ENCODE results near the gene SLC28A1.
"Not testable (repeated sequence)": the region's sequence is repeated elsewhere in the genome, so short reads cannot be mapped to it uniquely, and the experiment has no call there.

The SLC28A1 gene

GRCh38 chr15:84876269-84876668 is 8.2 kb upstream of the SLC28A1 start:
- Histone ChIP-seq H3K27ac (no peak overlapping the region), H3K4me3 (no peak overlapping the region), H3K9me3 (ENCODE audit: low read depth, low read length) (no peaks in the 10 kb centered on the region), H3K36me3 (ENCODE audit: insufficient read depth, low read length) (no peaks in the 10 kb centered on the region), H3K9ac (ENCODE audit: insufficient read length) (no peak overlapping the region)
- TF ChIP-seq POLR2AphosphoS5 (IDR thresholded peaks at IDR 0.05; ENCODE audit: borderline replicate concordance, low read depth, low read length) (no peak), EZH2 (IDR thresholded peaks at IDR 0.05) (no peak), FOXP2 (optimal IDR thresholded peaks at IDR 0.05; ENCODE audit: control extremely low read depth, extremely low read length, insufficient read depth) (no peak)
- no peak for DNase-seq (ENCODE audit: low read depth, low spot score)

GRCh38 chr15:84877701-84878100 is 6.8 kb upstream of the SLC28A1 start:
- H3K4me3 ChIP-seq; H3K27ac ChIP-seq; DNase-seq (ENCODE audit: low read depth, low spot score); H3K9me3 ChIP-seq (ENCODE audit: low read depth, low read length); H3K36me3 ChIP-seq (ENCODE audit: insufficient read depth, low read length); H3K9ac ChIP-seq (ENCODE audit: insufficient read length): not testable (repeated sequence)

GRCh38 chr15:84878504-84878903 is 6.0 kb upstream of the SLC28A1 start:
- no peak overlapping the region for H3K4me3 ChIP-seq
- H3K36me3 ChIP-seq (ENCODE audit: insufficient read depth, low read length) = no peaks in the 10 kb centered on the region
- H3K9me3 ChIP-seq (ENCODE audit: low read depth, low read length) = no peaks in the 10 kb centered on the region
- DNase-seq (ENCODE audit: low read depth, low spot score) = no peak
- no peak for TF ChIP-seq POLR2AphosphoS5 (IDR thresholded peaks at IDR 0.05; ENCODE audit: borderline replicate concordance, low read depth, low read length)
- TF ChIP-seq EZH2 (IDR thresholded peaks at IDR 0.05) = no peak
- no peak for TF ChIP-seq FOXP2 (optimal IDR thresholded peaks at IDR 0.05; ENCODE audit: control extremely low read depth, extremely low read length, insufficient read depth)
- H3K9ac ChIP-seq (ENCODE audit: insufficient read length) = no peak overlapping the region
- no peak overlapping the region for H3K27ac ChIP-seq

- Histone ChIP-seq H3K9ac (ENCODE audit: insufficient read length) (no peak overlapping the region), H3K27ac (no peak overlapping the region), H3K4me3 (no peak overlapping the region), H3K36me3 (ENCODE audit: insufficient read depth, low read length) (no peaks in the 10 kb centered on the region), H3K9me3 (ENCODE audit: low read depth, low read length) (no peaks in the 10 kb centered on the region)
- TF ChIP-seq FOXP2 (optimal IDR thresholded peaks at IDR 0.05; ENCODE audit: control extremely low read depth, extremely low read length, insufficient read depth) (no peak), POLR2AphosphoS5 (IDR thresholded peaks at IDR 0.05; ENCODE audit: borderline replicate concordance, low read depth, low read length) (no peak), EZH2 (IDR thresholded peaks at IDR 0.05) (no peak)
- no peak for DNase-seq (ENCODE audit: low read depth, low spot score)
These were observed 5.2 kb upstream of the SLC28A1 start for GRCh38 chr15:84879088-84879780.

- H3K27ac ChIP-seq = no peak overlapping the region
- H3K4me3 ChIP-seq = no peak overlapping the region
- no peak overlapping the region for H3K9ac ChIP-seq (ENCODE audit: insufficient read length)
- TF ChIP-seq POLR2AphosphoS5 (IDR thresholded peaks at IDR 0.05; ENCODE audit: borderline replicate concordance, low read depth, low read length) (no peak), FOXP2 (optimal IDR thresholded peaks at IDR 0.05; ENCODE audit: control extremely low read depth, extremely low read length, insufficient read depth) (no peak), EZH2 (IDR thresholded peaks at IDR 0.05) (no peak)
- H3K9me3 ChIP-seq (ENCODE audit: low read depth, low read length) = no peaks in the 10 kb centered on the region
- DNase-seq (ENCODE audit: low read depth, low spot score) = no peak
- H3K36me3 ChIP-seq (ENCODE audit: insufficient read depth, low read length) = no peaks in the 10 kb centered on the region
These were observed 4.5 kb upstream of the SLC28A1 start for GRCh38 chr15:84880007-84880406.

GRCh38 chr15:84880822-84881519 is 3.5 kb upstream of the SLC28A1 start:
- Histone ChIP-seq H3K9ac (ENCODE audit: insufficient read length) (no peak overlapping the region), H3K27ac (no peak overlapping the region), H3K36me3 (ENCODE audit: insufficient read depth, low read length) (no peaks in the 10 kb centered on the region), H3K4me3 (no peak overlapping the region), H3K9me3 (ENCODE audit: low read depth, low read length) (no peaks in the 10 kb centered on the region)
- no peak for TF ChIP-seq EZH2 (IDR thresholded peaks at IDR 0.05)
- TF ChIP-seq POLR2AphosphoS5 (IDR thresholded peaks at IDR 0.05; ENCODE audit: borderline replicate concordance, low read depth, low read length) = no peak
- TF ChIP-seq FOXP2 (optimal IDR thresholded peaks at IDR 0.05; ENCODE audit: control extremely low read depth, extremely low read length, insufficient read depth) = no peak
- DNase-seq (ENCODE audit: low read depth, low spot score) = no peak

- Histone ChIP-seq H3K4me3 (no peak overlapping the region), H3K27ac (no peak overlapping the region), H3K9me3 (ENCODE audit: low read depth, low read length) (no peaks in the 10 kb centered on the region), H3K9ac (ENCODE audit: insufficient read length) (no peak overlapping the region), H3K36me3 (ENCODE audit: insufficient read depth, low read length) (no peaks in the 10 kb centered on the region)
- DNase-seq (ENCODE audit: low read depth, low spot score) = no peak
- TF ChIP-seq EZH2 (IDR thresholded peaks at IDR 0.05) (no peak), POLR2AphosphoS5 (IDR thresholded peaks at IDR 0.05; ENCODE audit: borderline replicate concordance, low read depth, low read length) (no peak), FOXP2 (optimal IDR thresholded peaks at IDR 0.05; ENCODE audit: control extremely low read depth, extremely low read length, insufficient read depth) (no peak)
These were observed 3.0 kb upstream of the SLC28A1 start for GRCh38 chr15:84881520-84881830.

GRCh38 chr15:84883466-84883865 is 996 bp upstream of the SLC28A1 start:
- no peak overlapping the region for H3K27ac ChIP-seq
- TF ChIP-seq POLR2AphosphoS5 (IDR thresholded peaks at IDR 0.05; ENCODE audit: borderline replicate concordance, low read depth, low read length) (no peak), EZH2 (IDR thresholded peaks at IDR 0.05) (no peak), FOXP2 (optimal IDR thresholded peaks at IDR 0.05; ENCODE audit: control extremely low read depth, extremely low read length, insufficient read depth) (no peak)

GRCh38 chr15:84885801-84886200 is 1.3 kb downstream of the SLC28A1 start:
- no peaks in the 10 kb centered on the region for H3K36me3 ChIP-seq (ENCODE audit: insufficient read depth, low read length)
- TF ChIP-seq FOXP2 (optimal IDR thresholded peaks at IDR 0.05; ENCODE audit: control extremely low read depth, extremely low read length, insufficient read depth) (no peak), POLR2AphosphoS5 (IDR thresholded peaks at IDR 0.05; ENCODE audit: borderline replicate concordance, low read depth, low read length) (no peak), EZH2 (IDR thresholded peaks at IDR 0.05) (no peak)
- H3K4me3 ChIP-seq = no peak overlapping the region
- H3K9ac ChIP-seq (ENCODE audit: insufficient read length) = no peak overlapping the region
- no peak overlapping the region for H3K27ac ChIP-seq
- no peaks in the 10 kb centered on the region for H3K9me3 ChIP-seq (ENCODE audit: low read depth, low read length)
- no peak for DNase-seq (ENCODE audit: low read depth, low spot score)

More at GRCh38 chr15:84883466-84883865, 996 bp upstream of the SLC28A1 start:
- Histone ChIP-seq H3K4me3 (no peak overlapping the region), H3K9ac (ENCODE audit: insufficient read length) (no peak overlapping the region), H3K36me3 (ENCODE audit: insufficient read depth, low read length) (no peaks in the 10 kb centered on the region), H3K9me3 (ENCODE audit: low read depth, low read length) (no peaks in the 10 kb centered on the region)
- no peak for DNase-seq (ENCODE audit: low read depth, low spot score)

All from SK-N-MC (cell line).